ENCODE measurements around the gene GPR107. TPM values are rescaled to one million over a fixed set of nuclear protein-coding genes. Genes with fewer than 3 reads are reported as not detected.

The GPR107 gene
- total RNA-seq, 2 experiments from 2014 or later: 10.4 to 24.3 TPM

DNA sequence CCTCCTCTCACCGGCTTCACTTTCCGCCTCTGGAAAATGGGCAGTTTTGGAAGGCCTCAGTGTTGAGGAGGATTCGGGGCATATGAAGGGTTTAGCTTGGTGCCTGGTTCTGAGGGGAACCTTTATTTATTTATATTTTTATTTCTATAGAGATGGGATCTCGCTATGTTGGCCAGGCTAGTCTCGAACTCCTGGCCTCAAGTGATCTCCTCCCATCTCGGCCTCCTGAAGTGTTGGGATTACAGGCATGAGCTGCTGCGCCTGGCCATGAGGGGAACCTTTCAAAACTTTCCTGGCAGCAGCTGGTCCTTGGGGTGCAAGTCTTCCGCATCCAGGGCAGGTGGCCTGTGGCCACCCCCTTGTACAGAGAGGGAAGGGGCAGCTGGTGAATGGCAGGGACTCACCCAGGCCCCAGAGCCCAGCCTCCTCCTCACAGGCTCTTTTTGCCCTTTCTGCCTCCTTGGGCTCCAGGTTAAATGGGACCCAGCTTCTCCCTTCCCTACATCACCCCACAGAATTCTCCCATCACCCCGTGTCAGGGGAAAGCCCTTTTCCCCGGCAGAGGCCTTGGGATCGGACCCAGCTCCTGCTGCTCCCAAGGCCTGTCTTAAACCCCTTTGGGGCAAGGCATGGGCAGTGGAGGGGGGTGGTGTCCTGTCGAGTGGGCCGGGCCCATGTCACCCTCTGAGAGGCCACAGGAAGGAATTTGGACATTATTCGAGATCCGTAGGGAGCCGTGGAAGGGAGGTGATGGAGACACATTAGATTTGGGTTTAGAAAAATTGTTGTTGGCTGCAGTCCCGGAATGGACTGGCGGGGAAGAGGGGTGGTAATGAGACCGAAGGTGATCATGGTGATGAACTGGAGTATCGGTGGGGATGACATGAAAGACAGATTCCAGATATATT, 124.4 kb downstream of the GPR107 start:
- Histone ChIP-seq H3K9me2 (ENCODE audit: insufficient read depth, low read length) (no peaks in the 10 kb centered on the region), H3K4me3 (ENCODE audit: low read depth, low read length, poor library complexity, severe bottlenecking) (no peak overlapping the region), H3K27ac (ENCODE audit: low read depth, low read length, poor library complexity, severe bottlenecking) (no peak overlapping the region), H3K36me3 (ENCODE audit: insufficient read depth, low read length) (no peaks in the 10 kb centered on the region), H4K20me1 (ENCODE audit: insufficient read depth, low read length) (no peaks in the 10 kb centered on the region), H3K9me3 (ENCODE audit: low read length) (no peaks in the 10 kb centered on the region), H2AFZ (ENCODE audit: low read length) (no peak overlapping the region), H3K4me2 (ENCODE audit: low read length) (no peak overlapping the region), H3K79me2 (ENCODE audit: insufficient read depth, low read depth, low read length) (no peaks in the 10 kb centered on the region), H3K4me1 (ENCODE audit: insufficient read depth, low read length, poor library complexity, severe bottlenecking) (no peaks in the 10 kb centered on the region)
- POLR2A ChIA-PET: interaction anchor here (0.5 kb wide), 1 partner anchor 53 kb away, joined by 3 read pairs; no protein-coding TSS in a partner anchor
- CTCF ChIA-PET (ENCODE audit: unreplicated experiment): interaction anchor here (0.6 kb wide), 1 partner anchor 287 kb away, joined by 3 read pairs; no protein-coding TSS in a partner anchor
- BruUV-seq (replicated peaks): no TSS peak
- intact Hi-C loops (cut with micrococcal nuclease; ENCODE audit: unreplicated experiment): no loop called here
- DNase-seq (ENCODE audit: low spot score): no peak
- TF ChIP-seq, protein P1, sequence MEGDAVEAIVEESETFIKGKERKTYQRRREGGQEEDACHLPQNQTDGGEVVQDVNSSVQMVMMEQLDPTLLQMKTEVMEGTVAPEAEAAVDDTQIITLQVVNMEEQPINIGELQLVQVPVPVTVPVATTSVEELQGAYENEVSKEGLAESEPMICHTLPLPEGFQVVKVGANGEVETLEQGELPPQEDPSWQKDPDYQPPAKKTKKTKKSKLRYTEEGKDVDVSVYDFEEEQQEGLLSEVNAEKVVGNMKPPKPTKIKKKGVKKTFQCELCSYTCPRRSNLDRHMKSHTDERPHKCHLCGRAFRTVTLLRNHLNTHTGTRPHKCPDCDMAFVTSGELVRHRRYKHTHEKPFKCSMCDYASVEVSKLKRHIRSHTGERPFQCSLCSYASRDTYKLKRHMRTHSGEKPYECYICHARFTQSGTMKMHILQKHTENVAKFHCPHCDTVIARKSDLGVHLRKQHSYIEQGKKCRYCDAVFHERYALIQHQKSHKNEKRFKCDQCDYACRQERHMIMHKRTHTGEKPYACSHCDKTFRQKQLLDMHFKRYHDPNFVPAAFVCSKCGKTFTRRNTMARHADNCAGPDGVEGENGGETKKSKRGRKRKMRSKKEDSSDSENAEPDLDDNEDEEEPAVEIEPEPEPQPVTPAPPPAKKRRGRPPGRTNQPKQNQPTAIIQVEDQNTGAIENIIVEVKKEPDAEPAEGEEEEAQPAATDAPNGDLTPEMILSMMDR (conservative IDR thresholded peaks at IDR 0.05; ENCODE audit: low read length): no peak
- no peak for TF ChIP-seq EZH2phosphoT487 (IDR thresholded peaks at IDR 0.05; ENCODE audit: borderline replicate concordance, low read depth, low read length)

GRCh38 chr9:130179331-130179907, 125.7 kb downstream of the GPR107 start:
- POLR2A ChIA-PET: no interaction called here
- TF ChIP-seq, protein P1 (conservative IDR thresholded peaks at IDR 0.05; ENCODE audit: low read length): no peak
- no peak for TF ChIP-seq EZH2phosphoT487 (IDR thresholded peaks at IDR 0.05; ENCODE audit: borderline replicate concordance, low read depth, low read length)
- Histone ChIP-seq H3K36me3 (ENCODE audit: insufficient read depth, low read length) (no peaks in the 10 kb centered on the region), H3K79me2 (ENCODE audit: insufficient read depth, low read depth, low read length) (no peaks in the 10 kb centered on the region), H3K4me1 (ENCODE audit: insufficient read depth, low read length, poor library complexity, severe bottlenecking) (no peaks in the 10 kb centered on the region), H4K20me1 (ENCODE audit: insufficient read depth, low read length) (no peaks in the 10 kb centered on the region), H3K9me3 (ENCODE audit: low read length) (no peaks in the 10 kb centered on the region), H2AFZ (ENCODE audit: low read length) (no peak overlapping the region), H3K4me2 (ENCODE audit: low read length) (no peak overlapping the region), H3K27ac (ENCODE audit: low read depth, low read length, poor library complexity, severe bottlenecking) (no peak overlapping the region), H3K4me3 (ENCODE audit: low read depth, low read length, poor library complexity, severe bottlenecking) (no peak overlapping the region), H3K9me2 (ENCODE audit: insufficient read depth, low read length) (no peaks in the 10 kb centered on the region)
- no TSS peak for BruUV-seq (replicated peaks)
- no peak for DNase-seq (ENCODE audit: low spot score)
- CTCF ChIA-PET (ENCODE audit: unreplicated experiment): no interaction called here
- intact Hi-C loops (cut with micrococcal nuclease; ENCODE audit: unreplicated experiment): no loop called here

DNA sequence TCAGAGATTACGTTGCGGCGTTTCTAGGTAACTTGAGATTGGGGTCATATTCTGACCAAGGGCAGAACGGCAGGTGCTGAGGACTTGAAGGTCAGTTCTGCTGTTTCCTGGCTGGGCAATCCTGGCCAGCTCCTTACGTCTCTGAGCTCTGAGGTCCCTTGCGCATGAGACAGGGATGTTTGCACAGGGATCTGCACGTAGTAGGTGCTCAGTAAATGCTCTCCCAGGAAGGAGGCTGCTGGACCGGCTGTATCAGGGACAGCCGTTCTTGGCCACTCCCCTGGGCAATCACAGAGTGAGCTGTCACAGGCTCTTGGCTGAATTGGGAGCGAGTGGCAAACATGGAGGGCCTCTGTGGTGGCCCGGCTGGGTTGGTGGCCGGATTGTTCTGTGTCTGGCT, 126.8 kb downstream of the GPR107 start:
- Histone ChIP-seq H3K4me3 (ENCODE audit: low read depth, low read length, poor library complexity, severe bottlenecking) (no peak overlapping the region), H3K4me2 (ENCODE audit: low read length) (no peak overlapping the region), H4K20me1 (ENCODE audit: insufficient read depth, low read length) (no peaks in the 10 kb centered on the region), H3K4me1 (ENCODE audit: insufficient read depth, low read length, poor library complexity, severe bottlenecking) (no peaks in the 10 kb centered on the region), H3K9me3 (ENCODE audit: low read length) (no peaks in the 10 kb centered on the region), H3K79me2 (ENCODE audit: insufficient read depth, low read depth, low read length) (no peaks in the 10 kb centered on the region), H2AFZ (ENCODE audit: low read length) (no peak overlapping the region), H3K9me2 (ENCODE audit: insufficient read depth, low read length) (no peaks in the 10 kb centered on the region), H3K36me3 (ENCODE audit: insufficient read depth, low read length) (no peaks in the 10 kb centered on the region), H3K27ac (ENCODE audit: low read depth, low read length, poor library complexity, severe bottlenecking) (no peak overlapping the region)
- BruUV-seq (replicated peaks): no TSS peak
- DNase-seq (ENCODE audit: low spot score): no peak
- CTCF ChIA-PET (ENCODE audit: unreplicated experiment): no interaction called here
- POLR2A ChIA-PET: no interaction called here
- TF ChIP-seq, protein P1 (conservative IDR thresholded peaks at IDR 0.05; ENCODE audit: low read length): no peak
- no peak for TF ChIP-seq EZH2phosphoT487 (IDR thresholded peaks at IDR 0.05; ENCODE audit: borderline replicate concordance, low read depth, low read length)
- intact Hi-C loops (cut with micrococcal nuclease; ENCODE audit: unreplicated experiment): no loop called here
